ENCODE results near the gene REXO4. TPM values are rescaled to one million over a fixed set of nuclear protein-coding genes. Genes with fewer than 3 reads are reported as not detected.

The REXO4 gene
- total RNA-seq, 1 experiment from 2014 or later = 38.6 TPM

DNA sequence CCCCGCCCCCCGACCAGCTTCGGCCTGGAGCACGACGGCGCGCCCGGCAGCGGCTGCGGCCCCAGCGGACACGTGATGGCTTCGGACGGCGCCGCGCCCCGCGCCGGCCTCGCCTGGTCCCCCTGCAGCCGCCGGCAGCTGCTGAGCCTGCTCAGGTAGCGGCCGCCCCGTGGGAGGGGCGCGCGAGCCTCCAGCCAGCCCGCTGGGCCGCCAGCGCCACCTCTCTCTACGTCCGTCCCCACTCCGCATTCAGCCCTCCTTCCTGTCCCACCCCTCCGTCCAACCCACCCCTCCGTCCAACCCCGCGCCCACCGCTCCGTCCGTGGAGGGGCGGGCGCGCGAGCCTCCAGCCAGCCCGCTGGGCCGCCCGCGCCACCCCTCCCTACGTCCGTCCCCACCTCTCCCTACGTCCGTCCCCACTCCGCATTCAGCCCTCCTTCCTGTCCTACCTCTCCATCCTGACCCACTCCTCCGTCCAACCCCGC lies 10.8 kb upstream of the REXO4 start (continued):
- TF ChIP-seq TCF7 (CRISPR knock-in tag; IDR thresholded peaks at IDR 0.05; ENCODE audit: low read depth) (no peak), OVOL2 (CRISPR knock-in tag; IDR thresholded peaks at IDR 0.05; ENCODE audit: borderline replicate concordance) (no peak), SMAD4 (CRISPR knock-in tag; IDR thresholded peaks at IDR 0.05) (no peak), GTF2I (CRISPR knock-in tag; conservative IDR thresholded peaks at IDR 0.05) (no peak), SP1 (CRISPR knock-in tag; conservative IDR thresholded peaks at IDR 0.05) (peak; percentile 56; the same call in 1 of the 2 replicates), RELA (CRISPR knock-in tag; IDR thresholded peaks at IDR 0.05; ENCODE audit: borderline replicate concordance) (no peak), AR (CRISPR knock-in tag; IDR thresholded peaks at IDR 0.05) (no peak), TP53 (CRISPR knock-in tag; IDR thresholded peaks at IDR 0.05) (no peak), ETV6 (CRISPR knock-in tag; IDR thresholded peaks at IDR 0.05) (no peak)
- TF ChIP-seq, protein P1, sequence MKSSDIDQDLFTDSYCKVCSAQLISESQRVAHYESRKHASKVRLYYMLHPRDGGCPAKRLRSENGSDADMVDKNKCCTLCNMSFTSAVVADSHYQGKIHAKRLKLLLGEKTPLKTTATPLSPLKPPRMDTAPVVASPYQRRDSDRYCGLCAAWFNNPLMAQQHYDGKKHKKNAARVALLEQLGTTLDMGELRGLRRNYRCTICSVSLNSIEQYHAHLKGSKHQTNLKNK (CRISPR knock-in tag; IDR thresholded peaks at IDR 0.05) = no peak
- TF ChIP-seq, protein P2, sequence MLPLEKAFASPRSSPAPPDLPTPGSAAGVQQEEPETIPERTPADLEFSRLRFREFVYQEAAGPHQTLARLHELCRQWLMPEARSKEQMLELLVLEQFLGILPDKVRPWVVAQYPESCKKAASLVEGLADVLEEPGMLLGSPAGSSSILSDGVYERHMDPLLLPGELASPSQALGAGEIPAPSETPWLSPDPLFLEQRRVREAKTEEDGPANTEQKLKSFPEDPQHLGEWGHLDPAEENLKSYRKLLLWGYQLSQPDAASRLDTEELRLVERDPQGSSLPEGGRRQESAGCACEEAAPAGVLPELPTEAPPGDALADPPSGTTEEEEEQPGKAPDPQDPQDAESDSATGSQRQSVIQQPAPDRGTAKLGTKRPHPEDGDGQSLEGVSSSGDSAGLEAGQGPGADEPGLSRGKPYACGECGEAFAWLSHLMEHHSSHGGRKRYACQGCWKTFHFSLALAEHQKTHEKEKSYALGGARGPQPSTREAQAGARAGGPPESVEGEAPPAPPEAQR (CRISPR knock-in tag; IDR thresholded peaks at IDR 0.05) = no peak
- TF ChIP-seq, protein P3, sequence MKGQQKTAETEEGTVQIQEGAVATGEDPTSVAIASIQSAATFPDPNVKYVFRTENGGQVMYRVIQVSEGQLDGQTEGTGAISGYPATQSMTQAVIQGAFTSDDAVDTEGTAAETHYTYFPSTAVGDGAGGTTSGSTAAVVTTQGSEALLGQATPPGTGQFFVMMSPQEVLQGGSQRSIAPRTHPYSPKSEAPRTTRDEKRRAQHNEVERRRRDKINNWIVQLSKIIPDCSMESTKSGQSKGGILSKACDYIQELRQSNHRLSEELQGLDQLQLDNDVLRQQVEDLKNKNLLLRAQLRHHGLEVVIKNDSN (CRISPR knock-in tag; IDR thresholded peaks at IDR 0.05) = peak; percentile 33; the same call in 1 of the 2 replicates
- TF ChIP-seq, protein P4, sequence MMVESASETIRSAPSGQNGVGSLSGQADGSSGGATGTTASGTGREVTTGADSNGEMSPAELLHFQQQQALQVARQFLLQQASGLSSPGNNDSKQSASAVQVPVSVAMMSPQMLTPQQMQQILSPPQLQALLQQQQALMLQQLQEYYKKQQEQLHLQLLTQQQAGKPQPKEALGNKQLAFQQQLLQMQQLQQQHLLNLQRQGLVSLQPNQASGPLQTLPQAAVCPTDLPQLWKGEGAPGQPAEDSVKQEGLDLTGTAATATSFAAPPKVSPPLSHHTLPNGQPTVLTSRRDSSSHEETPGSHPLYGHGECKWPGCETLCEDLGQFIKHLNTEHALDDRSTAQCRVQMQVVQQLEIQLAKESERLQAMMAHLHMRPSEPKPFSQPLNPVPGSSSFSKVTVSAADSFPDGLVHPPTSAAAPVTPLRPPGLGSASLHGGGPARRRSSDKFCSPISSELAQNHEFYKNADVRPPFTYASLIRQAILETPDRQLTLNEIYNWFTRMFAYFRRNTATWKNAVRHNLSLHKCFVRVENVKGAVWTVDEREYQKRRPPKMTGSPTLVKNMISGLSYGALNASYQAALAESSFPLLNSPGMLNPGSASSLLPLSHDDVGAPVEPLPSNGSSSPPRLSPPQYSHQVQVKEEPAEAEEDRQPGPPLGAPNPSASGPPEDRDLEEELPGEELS (CRISPR knock-in tag; IDR thresholded peaks at IDR 0.05) = peak; percentile 47; the same call in 1 of the 2 replicates

- H3K9me3 Mint-ChIP-seq = peaks cover 8% of the 10 kb centered on the region
- H3K27me3 Mint-ChIP-seq (ENCODE audit: low read depth) = peaks cover 20% of the 10 kb centered on the region
- H3K27ac Mint-ChIP-seq = no peak overlapping the region
- peaks cover 3% of the 10 kb centered on the region; the same call in 1 of the 2 replicates for H3K4me1 Mint-ChIP-seq
- peaks cover 10% of the 10 kb centered on the region for H3K36me3 Mint-ChIP-seq
- ChIA-PET POLR2A (no interaction called here), CTCF (interaction anchor here (1.0 to 1.6 kb wide), 7 partner anchors 10 to 86 kb away, joined by 3 to 7 read pairs (median 4); partner anchors contain the start of gene CACFD1)
- ATAC-seq = no peak
- DNase-seq (ENCODE audit: low spot score) = no peak
- TF ChIP-seq TEAD1 (CRISPR knock-in tag; IDR thresholded peaks at IDR 0.05) = 0 out of 2 replicates have a peak, but pooled peaks have one; percentile 6
- TF ChIP-seq, protein P4 (CRISPR knock-in tag; IDR thresholded peaks at IDR 0.05) = no peak
- peak overlapping the region; percentile 73 for H3K4me3 Mint-ChIP-seq
Observed at GRCh38 chr9:133427658-133428348, 10.0 kb upstream of the REXO4 start.
